HG03354 (cell line): ENCODE data around the gene FAR2.
A peak's percentile ranks its signal among the peaks of the same experiment; 100 is the strongest.
"Not testable (repeated sequence)": the region's sequence is repeated elsewhere in the genome, so short reads cannot be mapped to it uniquely, and the experiment has no call there.

ENCODE experiments used
- ATAC-seq: cut with Tn5 transposase; IDR thresholded peaks from one replicate; pipeline ENCODE4 v1.9.1; 2021; ENCODE audit warnings: mild to moderate bottlenecking; ENCODE audit not compliant: unreplicated experiment, poor library complexity, severe bottlenecking

Gene FAR2

GRCh38 chr12:29229158-29229505, 80.1 kb downstream of the FAR2 start:
- no peak for ATAC-seq

- no peak for ATAC-seq
Observed at GRCh38 chr12:29229937-29230336, 80.9 kb downstream of the FAR2 start.

- no peak for ATAC-seq
Observed at GRCh38 chr12:29230800-29231560, 81.9 kb downstream of the FAR2 start.

- ATAC-seq: no peak
Observed at GRCh38 chr12:29232086-29232485, 83.0 kb downstream of the FAR2 start.

- ATAC-seq: no peak
Observed at GRCh38 chr12:29234552-29234951, 85.5 kb downstream of the FAR2 start.

GRCh38 chr12:29234965-29235626, 86.0 kb downstream of the FAR2 start:
- ATAC-seq: no peak

- ATAC-seq: no peak
Observed at GRCh38 chr12:29238822-29239291, 89.8 kb downstream of the FAR2 start.

GRCh38 chr12:29239336-29239735, 90.3 kb downstream of the FAR2 start:
- ATAC-seq: no peak

GRCh38 chr12:29240441-29240840, 91.4 kb downstream of the FAR2 start:
- no peak for ATAC-seq

- peak; percentile 71 for ATAC-seq
Observed at GRCh38 chr12:29241821-29242591, 92.9 kb downstream of the FAR2 start.

- no peak for ATAC-seq
Observed at GRCh38 chr12:29242921-29243431, 93.9 kb downstream of the FAR2 start.

- ATAC-seq: no peak
Observed at GRCh38 chr12:29244159-29244765, 95.2 kb downstream of the FAR2 start.

- ATAC-seq: peak; percentile 49
Observed at GRCh38 chr12:29245246-29245645, 96.2 kb downstream of the FAR2 start.

- ATAC-seq: peak; percentile 75
Observed at GRCh38 chr12:29249930-29250329, 100.9 kb downstream of the FAR2 start.

GRCh38 chr12:29253906-29254625, 105.0 kb downstream of the FAR2 start:
- ATAC-seq: no peak

- ATAC-seq: no peak
Observed at GRCh38 chr12:29255042-29255441, 106.0 kb downstream of the FAR2 start.

GRCh38 chr12:29256598-29256997, 107.5 kb downstream of the FAR2 start:
- no peak for ATAC-seq

- ATAC-seq: not testable (repeated sequence)
Observed at GRCh38 chr12:29257687-29258086, 108.6 kb downstream of the FAR2 start.

GRCh38 chr12:29264424-29264823, 115.3 kb downstream of the FAR2 start:
- ATAC-seq: no peak
